Mucosa of descending colon (tissue), 3 donors: ENCODE data around the gene CASTOR1. TPM values are rescaled to one million over a fixed set of nuclear protein-coding genes. Genes with fewer than 3 reads are reported as not detected.
A peak's percentile ranks its signal among the peaks of the same experiment; 100 is the strongest.

Source experiments
- ATAC-seq: fragments of 200-7000 bp; cut with Tn5 transposase; one replicate; pipeline ENCODE4 v1.9.1; 2020; ENCODE audit warnings: mild to moderate bottlenecking, moderate library complexity
- DNase-seq, 3 donors: peaks; one replicate each; pipeline ENCODE4 v3.0.0-alpha.2; 2020
- H3K36me3 ChIP-seq: fragments of 200-600 bp; one replicate; pipeline ENCODE4 v1.8.0; 2021; ENCODE audit warnings: low read depth, mild to moderate bottlenecking
- H3K4me1 ChIP-seq: fragments of 200-600 bp; one replicate; pipeline ENCODE4 v1.8.0; 2021; ENCODE audit warnings: low read depth, mild to moderate bottlenecking
- H3K4me3 ChIP-seq: fragments of 200-600 bp; one replicate; pipeline ENCODE4 v1.8.0; 2021; ENCODE audit warnings: mild to moderate bottlenecking
- H3K9me3 ChIP-seq: fragments of 200-600 bp; one replicate; pipeline ENCODE4 v1.8.0; 2021; ENCODE audit warnings: mild to moderate bottlenecking
- intact Hi-C, 2 donors: fragments of 100-400 bp; cut with DNase I in 1 of 2; cut with micrococcal nuclease in 1 of 2; formaldehyde crosslinking; loops; one replicate each; pipeline versions ENCODE4 v1.11.0 to v1.11.1; 2022; cut with DNase I, micrococcal nuclease
- total RNA-seq, 3 donors: library from RNA; stranded (reverse); fragmentation: NEBNext Ultra II Directional in 2 of 3; extraction: Animal tissue kit (Norgen Biotek cat#: 25700) in 2 of 3; gene quantifications; one replicate each; pipeline versions ENCODE4 v1.2.1 to v1.2.4, GENCODE V29; 2021 to 2023
- TF ChIP-seq, protein P1 (sequence below): fragments of 200-600 bp; IDR thresholded peaks from one replicate; pipeline ENCODE4 v1.8.0; 2022; ENCODE audit warnings: antibody characterized with exemption, mild to moderate bottlenecking
- donor health status: DM: no; HTN: no; CAD: no; lungs with moderate emphysema.
- donor health status: DM: no; HTN: no; CAD: no.
- donor health status: DM: no; HTN: yes; CAD: no.

The CASTOR1 gene
- total RNA-seq, 3 donors from 2014 or later = 6.1 to 8.4 (median 7.6) TPM

GRCh38 chr22:30273711-30274436 is 15.4 kb downstream of the CASTOR1 start:
- ATAC-seq = no peak
- TF ChIP-seq, protein P1, sequence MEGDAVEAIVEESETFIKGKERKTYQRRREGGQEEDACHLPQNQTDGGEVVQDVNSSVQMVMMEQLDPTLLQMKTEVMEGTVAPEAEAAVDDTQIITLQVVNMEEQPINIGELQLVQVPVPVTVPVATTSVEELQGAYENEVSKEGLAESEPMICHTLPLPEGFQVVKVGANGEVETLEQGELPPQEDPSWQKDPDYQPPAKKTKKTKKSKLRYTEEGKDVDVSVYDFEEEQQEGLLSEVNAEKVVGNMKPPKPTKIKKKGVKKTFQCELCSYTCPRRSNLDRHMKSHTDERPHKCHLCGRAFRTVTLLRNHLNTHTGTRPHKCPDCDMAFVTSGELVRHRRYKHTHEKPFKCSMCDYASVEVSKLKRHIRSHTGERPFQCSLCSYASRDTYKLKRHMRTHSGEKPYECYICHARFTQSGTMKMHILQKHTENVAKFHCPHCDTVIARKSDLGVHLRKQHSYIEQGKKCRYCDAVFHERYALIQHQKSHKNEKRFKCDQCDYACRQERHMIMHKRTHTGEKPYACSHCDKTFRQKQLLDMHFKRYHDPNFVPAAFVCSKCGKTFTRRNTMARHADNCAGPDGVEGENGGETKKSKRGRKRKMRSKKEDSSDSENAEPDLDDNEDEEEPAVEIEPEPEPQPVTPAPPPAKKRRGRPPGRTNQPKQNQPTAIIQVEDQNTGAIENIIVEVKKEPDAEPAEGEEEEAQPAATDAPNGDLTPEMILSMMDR = no peak
- Histone ChIP-seq H3K9me3 (no peaks in the 10 kb centered on the region), H3K4me1 (peaks cover 6% of the 10 kb centered on the region), H3K4me3 (no peak overlapping the region), H3K36me3 (no peaks in the 10 kb centered on the region)
- intact Hi-C loops = no loop called here
- no peak for DNase-seq

DNA sequence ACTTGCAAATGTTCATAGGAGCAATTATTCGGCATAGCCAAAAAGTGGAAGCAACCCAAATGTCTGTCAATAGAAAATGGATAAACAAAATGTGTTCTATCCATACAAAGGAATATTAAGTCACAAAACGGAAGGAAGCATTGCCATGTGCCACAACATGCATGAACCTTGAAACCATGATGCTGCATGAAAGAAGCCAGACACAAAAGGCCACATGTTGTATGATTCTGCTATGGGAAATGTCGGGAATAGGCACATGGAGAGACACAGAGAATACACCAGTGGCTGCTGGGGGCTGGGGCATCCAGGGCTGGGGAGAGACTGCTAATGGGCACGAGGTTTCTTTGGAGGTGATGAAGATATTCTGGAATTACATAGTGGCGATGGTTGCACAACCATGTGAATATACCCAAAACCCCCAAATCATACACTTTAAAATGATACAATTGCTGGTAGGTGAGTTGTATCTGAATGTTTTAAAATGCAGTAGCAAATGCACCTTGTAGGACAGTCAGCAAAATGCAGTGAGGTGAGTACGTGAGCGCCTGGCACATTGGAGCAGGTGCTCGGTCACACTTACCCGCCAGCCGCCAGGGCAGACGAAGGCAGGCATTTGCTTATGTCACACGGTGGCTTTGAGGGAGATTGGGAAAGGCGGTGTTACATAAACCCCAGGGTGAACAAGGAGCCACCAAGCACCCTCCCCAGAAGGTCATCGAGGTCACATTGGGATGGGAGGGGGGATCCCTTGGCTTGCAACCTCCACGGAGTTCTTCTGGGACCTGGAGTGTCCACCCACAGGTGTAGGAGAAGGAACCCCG is 16.3 kb downstream of the CASTOR1 start:
- DNase-seq = no peak
- ATAC-seq = no peak

DNA sequence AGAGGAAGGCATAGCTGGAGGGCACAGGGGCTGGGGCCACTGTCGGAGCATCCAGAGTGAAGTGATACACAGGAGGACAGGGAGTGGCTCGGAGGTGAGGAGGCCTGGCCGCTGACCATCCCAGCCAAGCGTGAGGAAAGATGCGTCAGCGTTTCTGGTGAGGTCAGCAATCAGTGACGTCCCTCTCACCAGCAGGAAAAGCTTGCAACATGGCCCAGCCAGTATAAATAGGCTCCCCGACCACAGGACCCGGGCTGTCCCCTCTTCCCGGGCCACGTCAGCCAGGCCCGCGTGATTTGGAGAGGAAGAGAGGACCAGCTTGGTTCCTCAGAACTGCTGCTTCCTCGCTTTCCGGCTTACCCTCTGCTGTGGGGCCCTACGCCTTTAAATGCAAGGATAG is 18.5 kb downstream of the CASTOR1 start:
- peak in 2 of 3 donors; percentile 41 to 83 for DNase-seq
- peak; percentile 31 for ATAC-seq
- no peaks in the 10 kb centered on the region for H3K4me1 ChIP-seq

More for the DNA sequence above, 16.3 kb downstream of the CASTOR1 start:
- no peaks in the 10 kb centered on the region for H3K9me3 ChIP-seq
- peaks cover 2% of the 10 kb centered on the region for H3K4me1 ChIP-seq
- no peaks in the 10 kb centered on the region for H3K36me3 ChIP-seq
- no peak overlapping the region for H3K4me3 ChIP-seq
- TF ChIP-seq, protein P1 = no peak
- intact Hi-C loops = no loop called here

DNA sequence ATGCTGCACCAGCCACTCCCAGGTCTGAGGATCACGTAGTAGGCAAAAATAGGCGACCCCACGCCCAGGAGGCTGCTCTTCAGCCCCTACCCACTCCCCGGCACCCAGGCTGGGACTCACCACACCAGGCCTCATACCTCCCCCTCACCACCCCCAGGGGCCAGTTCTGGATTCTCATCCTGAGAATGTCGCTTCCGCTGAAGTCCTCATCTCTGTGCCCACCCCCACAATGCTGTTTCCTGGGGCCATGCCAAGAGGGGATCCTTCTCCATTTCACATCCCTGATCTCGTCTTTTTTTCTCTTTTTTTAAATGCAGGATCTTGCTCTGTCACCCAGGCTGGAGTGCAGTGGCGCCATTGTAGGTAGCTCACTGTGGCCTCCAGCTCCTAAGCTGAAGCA is 21.0 kb downstream of the CASTOR1 start:
- DNase-seq = no peak
- ATAC-seq = no peak
- no peaks in the 10 kb centered on the region for H3K4me1 ChIP-seq
- TF ChIP-seq, protein P1 = no peak
- H3K4me3 ChIP-seq = no peak overlapping the region
- no peaks in the 10 kb centered on the region for H3K9me3 ChIP-seq
- H3K36me3 ChIP-seq = no peaks in the 10 kb centered on the region
- intact Hi-C loops = loop anchor here in 1 of 2 donors (5.0 kb wide), 1 partner anchor 114 kb away; no protein-coding TSS in a partner anchor

More for the DNA sequence above, 18.5 kb downstream of the CASTOR1 start:
- Histone ChIP-seq H3K4me3 (no peak overlapping the region), H3K36me3 (no peaks in the 10 kb centered on the region), H3K9me3 (no peaks in the 10 kb centered on the region)
- intact Hi-C loops = no loop called here
- TF ChIP-seq, protein P1 = no peak

GRCh38 chr22:30267382-30268302 is 21.7 kb downstream of the CASTOR1 start:
- H3K9me3 ChIP-seq = no peaks in the 10 kb centered on the region
- no peak overlapping the region for H3K4me3 ChIP-seq
- H3K4me1 ChIP-seq = peaks cover 6% of the 10 kb centered on the region
- ATAC-seq (no peak), DNase-seq (peak in 2 of 3 donors; percentile 23 to 62)
- intact Hi-C loops = loop anchor here in 1 of 2 donors (5.0 kb wide), 1 partner anchor 115 kb away; no protein-coding TSS in a partner anchor
- H3K36me3 ChIP-seq = no peaks in the 10 kb centered on the region
- TF ChIP-seq, protein P1 = no peak
